HepG2 (cell line): ENCODE results near the gene PHKG1. TPM values are rescaled to one million over a fixed set of nuclear protein-coding genes. Genes with fewer than 3 reads are reported as not detected.

Experiments
- ARNT2 ChIP-seq: sonication (generic); formaldehyde crosslinking; IDR thresholded peaks from 2 replicates; pipeline ENCODE4 v1.8.0; 2022; ENCODE audit warnings: mild to moderate bottlenecking, low read depth, missing genetic modification reagents, moderate library complexity
- ARNTL ChIP-seq: sonication (generic); formaldehyde crosslinking; IDR thresholded peaks from 2 replicates; pipeline ENCODE4 v1.4.0; 2020; ENCODE audit warnings: mild to moderate bottlenecking, missing genetic modification reagents
- FOSL1 ChIP-seq: sonication (generic); formaldehyde crosslinking; IDR thresholded peaks from 2 replicates; pipeline ENCODE4 v1.9.0; 2021; ENCODE audit warnings: missing genetic modification reagents, borderline replicate concordance
- HCFC1 ChIP-seq: fragments of 150-350 bp; IDR thresholded peaks from 2 replicates; pipeline ENCODE4 v1.6.1; 2014; ENCODE audit warnings: low read depth, low read length
- IKZF1 ChIP-seq: fragments of 450-650 bp; IDR thresholded peaks from 2 replicates; pipeline ENCODE4 v1.7.1; 2016
- IRF2 ChIP-seq: IDR thresholded peaks from 2 replicates; pipeline ENCODE4 v1.6.1; 2018; ENCODE audit warnings: missing genetic modification reagents, missing compliant biosample characterization
- KLF6 ChIP-seq: IDR thresholded peaks from 2 replicates; pipeline ENCODE4 v1.8.0; 2016; ENCODE audit warnings: missing biosample characterization, missing genetic modification reagents
- MEF2D ChIP-seq: sonication (generic); formaldehyde crosslinking; IDR thresholded peaks from 2 replicates; pipeline ENCODE4 v1.5.1; 2020; ENCODE audit warnings: mild to moderate bottlenecking, missing genetic modification reagents
- MZF1 ChIP-seq: sonication (generic); formaldehyde crosslinking; IDR thresholded peaks from 2 replicates; pipeline ENCODE4 v1.8.1; 2023; ENCODE audit warnings: mild to moderate bottlenecking, missing genetic modification reagents, borderline replicate concordance
- NCOR1 ChIP-seq: fragments of 200-600 bp; sonication (generic); IDR thresholded peaks from 2 replicates; pipeline ENCODE4 v1.7.0; 2017; ENCODE audit warnings: antibody characterized with exemption, low read length, borderline replicate concordance
- NFE2L2 ChIP-seq: fragments of 150-350 bp; IDR thresholded peaks from 2 replicates; pipeline ENCODE4 v1.6.1; 2014; ENCODE audit warnings: low read length
- PHF20 ChIP-seq: sonication (generic); formaldehyde crosslinking; IDR thresholded peaks from 2 replicates; pipeline ENCODE4 v1.5.0; 2020; ENCODE audit warnings: mild to moderate bottlenecking, missing genetic modification reagents
- PITX1 ChIP-seq: sonication (generic); formaldehyde crosslinking; IDR thresholded peaks from 2 replicates; pipeline ENCODE4 v1.5.1; 2020; ENCODE audit warnings: mild to moderate bottlenecking, missing genetic modification reagents
- TARDBP ChIP-seq: sonication (generic); formaldehyde crosslinking; IDR thresholded peaks from 2 replicates; pipeline ENCODE4 v1.8.0; 2022; ENCODE audit warnings: mild to moderate bottlenecking, missing genetic modification reagents
- TCF7L2 ChIP-seq: IDR thresholded peaks from 2 replicates; pipeline ENCODE4 v1.6.1; 2011; ENCODE audit warnings: mild to moderate bottlenecking, low read depth, low read length, moderate library complexity
- TOPORS ChIP-seq: sonication (generic); formaldehyde crosslinking; IDR thresholded peaks from 2 replicates; pipeline ENCODE4 v1.8.0; 2023; ENCODE audit warnings: mild to moderate bottlenecking, missing genetic modification reagents
- ZBTB42 ChIP-seq: sonication (generic); formaldehyde crosslinking; IDR thresholded peaks from 2 replicates; pipeline ENCODE4 v1.5.0; 2020; ENCODE audit warnings: mild to moderate bottlenecking, missing genetic modification reagents
- ZNF17 ChIP-seq: sonication (generic); formaldehyde crosslinking; IDR thresholded peaks from 2 replicates; pipeline ENCODE4 v1.5.0; 2020; ENCODE audit warnings: mild to moderate bottlenecking, missing genetic modification reagents
- ZNF556 ChIP-seq: sonication (generic); formaldehyde crosslinking; IDR thresholded peaks from 2 replicates; pipeline ENCODE4 v1.4.0; 2020; ENCODE audit warnings: mild to moderate bottlenecking, missing genetic modification reagents, borderline replicate concordance
- ZNF558 ChIP-seq: sonication (generic); formaldehyde crosslinking; IDR thresholded peaks from 2 replicates; pipeline ENCODE4 v1.9.0; 2022; ENCODE audit warnings: mild to moderate bottlenecking, missing genetic modification reagents, borderline replicate concordance
- ZNF747 ChIP-seq: sonication (generic); formaldehyde crosslinking; IDR thresholded peaks from 2 replicates; pipeline ENCODE4 v1.8.1; 2023; ENCODE audit warnings: missing genetic modification reagents, mild to moderate bottlenecking, borderline replicate concordance
- polyA plus RNA-seq, 8 experiments: library from polyadenylated mRNA; depleted of rRNA in 3 of 8; stranded (reverse) in 7 of 8; unstranded in 1 of 8; fragments of >200 nt; fragmentation: Illumina TruSeq in 4 of 8; extraction: Trizol in 4 of 8; gene quantifications; 2 replicates each; pipeline versions ENCODE4 v1.2.1 to v1.2.3, GENCODE V29; 2011 to 2016; ENCODE audit warnings: low read depth in 4 of 8, missing spikeins in 1 of 8, mixed read lengths in 1 of 8; ENCODE audit not compliant: insufficient read depth in 1 of 8
- total RNA-seq, 5 experiments: library from RNA; depleted of rRNA; stranded (reverse); fragments of >200 nt; fragmentation: Illumina TruSeq; extraction: Trizol; gene quantifications; 2 replicates each; pipeline ENCODE4 v1.2.3, GENCODE V29; 2016; ENCODE audit warnings: low read depth in 1 of 5
- TF ChIP-seq, protein P1 (sequence below): sonication (generic); formaldehyde crosslinking; IDR thresholded peaks from 2 replicates; pipeline ENCODE4 v1.4.0; 2020; ENCODE audit warnings: missing genetic modification reagents
- TF ChIP-seq, protein P2 (sequence below): sonication (generic); formaldehyde crosslinking; IDR thresholded peaks from 2 replicates; pipeline ENCODE4 v1.4.0; 2020; ENCODE audit warnings: mild to moderate bottlenecking, missing genetic modification reagents
- TF ChIP-seq, protein P3 (sequence below), 2 experiments: fragments of 450-650 bp in 1 of 2; sonication (generic) in 1 of 2; formaldehyde crosslinking; IDR thresholded peaks; 2 replicates each; pipeline versions ENCODE4 v1.5.0 to v1.8.0; 2020 to 2022; ENCODE audit warnings: mild to moderate bottlenecking in 1 of 2, missing genetic modification reagents in 1 of 2

PHKG1 gene
- total and polyA plus RNA-seq, 2 of the 13 experiments (the other 11 are each of a cell fraction or from before 2014, with no cell fraction given) = 0.44 to 0.71 TPM

DNA sequence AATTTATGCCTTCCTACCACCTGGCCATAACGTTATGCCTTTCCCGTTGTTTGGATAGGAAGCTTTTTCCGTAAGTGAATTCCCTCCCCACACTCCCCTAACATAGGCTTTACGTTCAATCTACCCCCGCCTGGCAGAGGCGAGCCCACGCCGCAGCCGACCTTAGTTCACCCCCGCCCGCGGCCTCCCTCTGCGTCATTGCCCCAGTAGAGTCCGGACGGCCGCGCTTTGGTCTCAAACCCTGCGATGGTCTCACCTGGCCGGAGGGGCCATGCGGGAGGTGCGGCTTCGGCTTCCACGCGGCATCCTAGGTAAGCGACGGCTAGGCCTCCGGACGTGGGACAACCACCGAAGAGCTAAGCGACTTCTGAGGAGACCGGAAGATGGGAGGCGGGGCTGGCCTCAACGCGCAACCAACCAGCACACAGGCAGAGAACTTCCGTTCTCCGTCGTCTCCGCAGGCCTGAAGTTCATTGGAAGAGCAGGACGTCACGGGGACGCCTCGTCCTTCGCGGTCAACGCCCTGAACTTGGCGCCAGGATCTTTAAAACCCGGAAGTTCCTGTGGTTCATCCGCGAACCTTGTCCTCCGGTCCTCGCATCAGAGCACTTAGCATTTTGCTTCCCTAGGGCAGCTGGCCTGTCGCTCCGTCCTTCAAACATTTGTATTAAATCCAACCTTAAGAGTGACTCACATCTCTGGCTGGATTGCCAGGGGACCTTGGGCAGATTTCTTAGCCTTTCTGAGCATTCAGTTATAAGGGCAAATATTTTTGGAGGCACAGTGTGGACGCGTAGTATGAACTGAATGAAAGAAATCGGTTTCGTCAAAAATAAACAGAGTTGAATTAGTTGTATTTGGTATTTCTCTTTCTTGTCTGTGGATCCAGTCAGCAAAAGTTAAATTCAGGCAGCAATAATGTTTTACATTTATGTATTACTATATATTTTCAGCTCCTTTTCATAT, 13.6 kb upstream of the PHKG1 start, which contains the start of gene CHCHD2 (continued):
- TF ChIP-seq, protein P1, sequence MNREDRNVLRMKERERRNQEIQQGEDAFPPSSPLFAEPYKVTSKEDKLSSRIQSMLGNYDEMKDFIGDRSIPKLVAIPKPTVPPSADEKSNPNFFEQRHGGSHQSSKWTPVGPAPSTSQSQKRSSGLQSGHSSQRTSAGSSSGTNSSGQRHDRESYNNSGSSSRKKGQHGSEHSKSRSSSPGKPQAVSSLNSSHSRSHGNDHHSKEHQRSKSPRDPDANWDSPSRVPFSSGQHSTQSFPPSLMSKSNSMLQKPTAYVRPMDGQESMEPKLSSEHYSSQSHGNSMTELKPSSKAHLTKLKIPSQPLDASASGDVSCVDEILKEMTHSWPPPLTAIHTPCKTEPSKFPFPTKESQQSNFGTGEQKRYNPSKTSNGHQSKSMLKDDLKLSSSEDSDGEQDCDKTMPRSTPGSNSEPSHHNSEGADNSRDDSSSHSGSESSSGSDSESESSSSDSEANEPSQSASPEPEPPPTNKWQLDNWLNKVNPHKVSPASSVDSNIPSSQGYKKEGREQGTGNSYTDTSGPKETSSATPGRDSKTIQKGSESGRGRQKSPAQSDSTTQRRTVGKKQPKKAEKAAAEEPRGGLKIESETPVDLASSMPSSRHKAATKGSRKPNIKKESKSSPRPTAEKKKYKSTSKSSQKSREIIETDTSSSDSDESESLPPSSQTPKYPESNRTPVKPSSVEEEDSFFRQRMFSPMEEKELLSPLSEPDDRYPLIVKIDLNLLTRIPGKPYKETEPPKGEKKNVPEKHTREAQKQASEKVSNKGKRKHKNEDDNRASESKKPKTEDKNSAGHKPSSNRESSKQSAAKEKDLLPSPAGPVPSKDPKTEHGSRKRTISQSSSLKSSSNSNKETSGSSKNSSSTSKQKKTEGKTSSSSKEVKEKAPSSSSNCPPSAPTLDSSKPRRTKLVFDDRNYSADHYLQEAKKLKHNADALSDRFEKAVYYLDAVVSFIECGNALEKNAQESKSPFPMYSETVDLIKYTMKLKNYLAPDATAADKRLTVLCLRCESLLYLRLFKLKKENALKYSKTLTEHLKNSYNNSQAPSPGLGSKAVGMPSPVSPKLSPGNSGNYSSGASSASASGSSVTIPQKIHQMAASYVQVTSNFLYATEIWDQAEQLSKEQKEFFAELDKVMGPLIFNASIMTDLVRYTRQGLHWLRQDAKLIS = no peak
- TF ChIP-seq PHF20 (CRISPR knock-in tag) (peak; percentile 98), ARNT2 (CRISPR knock-in tag) (peak; percentile 42; the same call in 1 of the 2 replicates), NCOR1 (peak; percentile 9; the same call in 1 of the 2 replicates), IRF2 (CRISPR knock-in tag) (peak; percentile 86), ARNTL (0 out of 2 replicates have a peak, but pooled peaks have one; percentile 20), MEF2D (CRISPR knock-in tag) (peak; percentile 90), HCFC1 (peak; percentile 48), ZNF747 (CRISPR knock-in tag) (no peak), TOPORS (peak; percentile 21; the same call in 1 of the 2 replicates), KLF6 (peak; percentile 54; the same call in 1 of the 2 replicates), TCF7L2 (no peak), IKZF1 (no peak), ZNF556 (CRISPR knock-in tag) (peak; percentile 64; the same call in 1 of the 2 replicates), NFE2L2 (no peak), ZNF17 (no peak), PITX1 (CRISPR knock-in tag) (peak; percentile 82; the same call in 1 of the 2 replicates), TARDBP (CRISPR knock-in tag) (peak; percentile 57; the same call in 1 of the 2 replicates), FOSL1 (no peak), MZF1 (CRISPR knock-in tag) (no peak), ZBTB42 (peak; percentile 69; the same call in 1 of the 2 replicates), ZNF558 (peak; percentile 65; the same call in 1 of the 2 replicates)
- TF ChIP-seq, protein P2, sequence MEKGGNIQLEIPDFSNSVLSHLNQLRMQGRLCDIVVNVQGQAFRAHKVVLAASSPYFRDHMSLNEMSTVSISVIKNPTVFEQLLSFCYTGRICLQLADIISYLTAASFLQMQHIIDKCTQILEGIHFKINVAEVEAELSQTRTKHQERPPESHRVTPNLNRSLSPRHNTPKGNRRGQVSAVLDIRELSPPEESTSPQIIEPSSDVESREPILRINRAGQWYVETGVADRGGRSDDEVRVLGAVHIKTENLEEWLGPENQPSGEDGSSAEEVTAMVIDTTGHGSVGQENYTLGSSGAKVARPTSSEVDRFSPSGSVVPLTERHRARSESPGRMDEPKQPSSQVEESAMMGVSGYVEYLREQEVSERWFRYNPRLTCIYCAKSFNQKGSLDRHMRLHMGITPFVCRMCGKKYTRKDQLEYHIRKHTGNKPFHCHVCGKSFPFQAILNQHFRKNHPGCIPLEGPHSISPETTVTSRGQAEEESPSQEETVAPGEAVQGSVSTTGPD (CRISPR knock-in tag) = no peak
- TF ChIP-seq, protein P3, sequence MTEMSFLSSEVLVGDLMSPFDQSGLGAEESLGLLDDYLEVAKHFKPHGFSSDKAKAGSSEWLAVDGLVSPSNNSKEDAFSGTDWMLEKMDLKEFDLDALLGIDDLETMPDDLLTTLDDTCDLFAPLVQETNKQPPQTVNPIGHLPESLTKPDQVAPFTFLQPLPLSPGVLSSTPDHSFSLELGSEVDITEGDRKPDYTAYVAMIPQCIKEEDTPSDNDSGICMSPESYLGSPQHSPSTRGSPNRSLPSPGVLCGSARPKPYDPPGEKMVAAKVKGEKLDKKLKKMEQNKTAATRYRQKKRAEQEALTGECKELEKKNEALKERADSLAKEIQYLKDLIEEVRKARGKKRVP (CRISPR knock-in tag; IDR thresholded peaks at IDR 0.05) = peak in 1 of 2 experiments; percentile 60; a peak in 1 of 4 replicates
